Ovary (tissue), 3 donors: ENCODE results near the gene TRMT112.

ENCODE experiments used
- CTCF ChIP-seq, 3 donors: fragments of 450-650 bp in 2 of 3; fragments of 200-600 bp in 1 of 3; IDR thresholded peaks; one replicate each; pipeline versions ENCODE4 v1.5.1 to v1.8.0; 2016 to 2022; ENCODE audit warnings: antibody characterized with exemption in 3 of 3, mild to moderate bottlenecking in 1 of 3
- EP300 ChIP-seq: sonication (generic); formaldehyde crosslinking; IDR thresholded peaks from one replicate; pipeline ENCODE4 v1.6.1; 2017; ENCODE audit warnings: antibody characterized with exemption
- POLR2A ChIP-seq: fragments of 450-650 bp; IDR thresholded peaks from one replicate; pipeline ENCODE4 v1.6.1; 2017; ENCODE audit warnings: antibody characterized with exemption, mild to moderate bottlenecking, moderate library complexity
- donor health status: DM: no; HTN: no; CAD: no.

GRCh38 chr11:64339286-64339685 lies 21.9 kb upstream of the TRMT112 start:
- no peak for TF ChIP-seq CTCF (IDR thresholded peaks at IDR 0.05)
- TF ChIP-seq POLR2A, result no peak
- no peak for TF ChIP-seq EP300
